Measurements from ENCODE around the gene NECTIN2.
"Not testable (repeated sequence)": the region's sequence is repeated elsewhere in the genome, so short reads cannot be mapped to it uniquely, and the experiment has no call there.

The NECTIN2 gene

GRCh38 chr19:44887648-44888047, 41.6 kb downstream of the NECTIN2 start:
- no peak for DNase-seq

GRCh38 chr19:44888335-44888734, 42.2 kb downstream of the NECTIN2 start:
- DNase-seq = not testable (repeated sequence)

- DNase-seq = no peak
These were observed 43.8 kb downstream of the NECTIN2 start for GRCh38 chr19:44889830-44890365.

GRCh38 chr19:44890366-44891015, 44.4 kb downstream of the NECTIN2 start:
- DNase-seq = peak; percentile 100

- DNase-seq = peak; percentile 100
These were observed 45.2 kb downstream of the NECTIN2 start, which contains the start of gene TOMM40 for GRCh38 chr19:44891016-44891882. TOMM40 (plus strand) TSS chr19:44891254; CDS start chr19:44891416, 162 bp downstream.

GRCh38 chr19:44892932-44893331, 46.8 kb downstream of the NECTIN2 start:
- DNase-seq = no peak

GRCh38 chr19:44893332-44894051, 47.4 kb downstream of the NECTIN2 start:
- no peak for DNase-seq

GRCh38 chr19:44894052-44894400, 47.9 kb downstream of the NECTIN2 start:
- no peak for DNase-seq

- DNase-seq = no peak
These were observed 48.8 kb downstream of the NECTIN2 start for GRCh38 chr19:44894946-44895345.

- no peak for DNase-seq
These were observed 51.7 kb downstream of the NECTIN2 start for GRCh38 chr19:44897835-44898234.

- DNase-seq = no peak
These were observed 54.5 kb downstream of the NECTIN2 start for GRCh38 chr19:44900328-44901244.

- no peak for DNase-seq
These were observed 57.1 kb downstream of the NECTIN2 start for GRCh38 chr19:44903216-44903601.

- DNase-seq = no peak
These were observed 57.7 kb downstream of the NECTIN2 start for GRCh38 chr19:44903602-44904425.

GRCh38 chr19:44904426-44904994, 58.4 kb downstream of the NECTIN2 start:
- no peak for DNase-seq

- no peak for DNase-seq
These were observed 59.5 kb downstream of the NECTIN2 start, which contains the start of gene APOE for GRCh38 chr19:44905437-44906160. APOE (plus strand) TSS chr19:44905796; CDS start chr19:44906625, 829 bp downstream.

GRCh38 chr19:44907613-44908012, 61.5 kb downstream of the NECTIN2 start:
- DNase-seq = no peak

- DNase-seq = no peak
These were observed 62.2 kb downstream of the NECTIN2 start for GRCh38 chr19:44908074-44908835.

- DNase-seq = no peak
These were observed 62.8 kb downstream of the NECTIN2 start for GRCh38 chr19:44908836-44909261.

- no peak for DNase-seq
These were observed 63.7 kb downstream of the NECTIN2 start for GRCh38 chr19:44909775-44910174.

Data from DMS79 (cell line).